GM21529 (cell line): Measurements from ENCODE around the gene PPP1CC.
"Not testable (repeated sequence)": the region's sequence is repeated elsewhere in the genome, so short reads cannot be mapped to it uniquely, and the experiment has no call there.

Experiments
- ATAC-seq: cut with Tn5 transposase; IDR thresholded peaks from one replicate; pipeline ENCODE4 v1.9.1; 2021; ENCODE audit not compliant: unreplicated experiment

Gene PPP1CC

GRCh38 chr12:110756611-110757010 is 13.9 kb upstream of the PPP1CC start:
- no peak for ATAC-seq

- ATAC-seq = no peak
Measured at GRCh38 chr12:110754101-110754793, 11.6 kb upstream of the PPP1CC start.

- ATAC-seq = no peak
Measured at GRCh38 chr12:110750784-110751461, 8.2 kb upstream of the PPP1CC start.

GRCh38 chr12:110746550-110746949 is 3.9 kb upstream of the PPP1CC start:
- no peak for ATAC-seq

GRCh38 chr12:110745542-110746284 is 3.0 kb upstream of the PPP1CC start:
- no peak for ATAC-seq

- no peak for ATAC-seq
Measured at GRCh38 chr12:110744601-110745264, 2.0 kb upstream of the PPP1CC start.

- ATAC-seq = no peak
Measured at GRCh38 chr12:110744151-110744571, 1.5 kb upstream of the PPP1CC start.

- no peak for ATAC-seq
Measured at GRCh38 chr12:110743571-110744093, 941 bp upstream of the PPP1CC start.

- peak; percentile 16 for ATAC-seq
Measured at GRCh38 chr12:110742096-110742717, 484 bp downstream of the PPP1CC start.

- ATAC-seq = no peak
Measured at GRCh38 chr12:110741341-110742095, 1.2 kb downstream of the PPP1CC start.

GRCh38 chr12:110739894-110740293 is 2.8 kb downstream of the PPP1CC start:
- ATAC-seq = no peak

- ATAC-seq = no peak
Measured at GRCh38 chr12:110739488-110739887, 3.2 kb downstream of the PPP1CC start.

GRCh38 chr12:110737532-110737931 is 5.2 kb downstream of the PPP1CC start:
- no peak for ATAC-seq

- ATAC-seq = not testable (repeated sequence)
Measured at GRCh38 chr12:110737016-110737415, 5.7 kb downstream of the PPP1CC start.

- no peak for ATAC-seq
Measured at GRCh38 chr12:110733900-110734299, 8.8 kb downstream of the PPP1CC start.

GRCh38 chr12:110733089-110733715 is 9.5 kb downstream of the PPP1CC start:
- ATAC-seq = no peak

- ATAC-seq = no peak
Measured at GRCh38 chr12:110732572-110732971, 10.1 kb downstream of the PPP1CC start.

GRCh38 chr12:110731479-110731878 is 11.2 kb downstream of the PPP1CC start:
- no peak for ATAC-seq

- ATAC-seq = no peak
Measured at GRCh38 chr12:110728628-110729027, 14.1 kb downstream of the PPP1CC start.
